T47D (cell line): ENCODE results near the gene SLC5A6.

Experiments used
- DNase-seq, 2 experiments: peaks; one replicate each; pipeline versions ENCODE4 v3.0.0 to v3.0.0-alpha.2; 2011 to 2012; ENCODE audit warnings: low read depth in 1 of 2, low spot score in 1 of 2
- JUND ChIP-seq: IDR thresholded peaks from 2 replicates; pipeline ENCODE4 v1.6.1; 2012; ENCODE audit warnings: low read depth
- in situ Hi-C: cut with HindIII; loops from 2 replicates; pipeline ENCODE4 v1.10.0; 2016; ENCODE audit warnings: low sequenced_read_pairs, low pct_unique_long_range_greater_than_20kb

SLC5A6 gene

GRCh38 chr2:27223416-27223815 is 11.3 kb upstream of the SLC5A6 start:
- in situ Hi-C loops = no loop called here
- TF ChIP-seq JUND = no peak
- DNase-seq = no peak

GRCh38 chr2:27222407-27222806 is 10.3 kb upstream of the SLC5A6 start:
- in situ Hi-C loops = no loop called here
- no peak for DNase-seq
- TF ChIP-seq JUND = no peak

GRCh38 chr2:27221166-27221565 is 9.1 kb upstream of the SLC5A6 start:
- no peak for TF ChIP-seq JUND
- in situ Hi-C loops = no loop called here
- DNase-seq = no peak

- in situ Hi-C loops = no loop called here
- TF ChIP-seq JUND = no peak
These were observed 8.0 kb upstream of the SLC5A6 start for GRCh38 chr2:27220091-27220490.

GRCh38 chr2:27219091-27219490 is 7.0 kb upstream of the SLC5A6 start:
- in situ Hi-C loops = no loop called here
- TF ChIP-seq JUND = no peak
- DNase-seq = no peak

More at GRCh38 chr2:27220091-27220490, 8.0 kb upstream of the SLC5A6 start:
- DNase-seq = no peak

- TF ChIP-seq JUND = no peak
- in situ Hi-C loops = no loop called here
- DNase-seq = no peak
These were observed 6.5 kb upstream of the SLC5A6 start for GRCh38 chr2:27218614-27219013.

GRCh38 chr2:27217173-27218121 is 5.4 kb upstream of the SLC5A6 start, which contains the start of gene CAD:
CAD (plus strand) TSS chr2:27217369; CDS start chr2:27217552, 183 bp downstream.
- in situ Hi-C loops = no loop called here
- peak; percentile 64 to 85 for DNase-seq
- TF ChIP-seq JUND = no peak

GRCh38 chr2:27216416-27217137 is 4.5 kb upstream of the SLC5A6 start:
- no peak for TF ChIP-seq JUND
- DNase-seq = no peak
- in situ Hi-C loops = no loop called here

- in situ Hi-C loops = no loop called here
- no peak for DNase-seq
- TF ChIP-seq JUND = no peak
These were observed 2.9 kb upstream of the SLC5A6 start for GRCh38 chr2:27214941-27215340.

GRCh38 chr2:27212626-27213471 is 781 bp upstream of the SLC5A6 start:
- in situ Hi-C loops = no loop called here
- DNase-seq = peak in 1 of 2 experiments; percentile 17
- TF ChIP-seq JUND = no peak

- in situ Hi-C loops = no loop called here
- DNase-seq = peak in 1 of 2 experiments; percentile 76
- TF ChIP-seq JUND = no peak
These were observed 676 bp downstream of the SLC5A6 start for GRCh38 chr2:27211241-27211942.
